ENCODE measurements around the gene MCM9. TPM values are rescaled to one million over a fixed set of nuclear protein-coding genes. Genes with fewer than 3 reads are reported as not detected.
A peak's percentile ranks its signal among the peaks of the same experiment; 100 is the strongest.

The MCM9 gene
- total and polyA plus RNA-seq, 4 donors, result 2.8 to 19.1 (median 10.8) TPM

DNA sequence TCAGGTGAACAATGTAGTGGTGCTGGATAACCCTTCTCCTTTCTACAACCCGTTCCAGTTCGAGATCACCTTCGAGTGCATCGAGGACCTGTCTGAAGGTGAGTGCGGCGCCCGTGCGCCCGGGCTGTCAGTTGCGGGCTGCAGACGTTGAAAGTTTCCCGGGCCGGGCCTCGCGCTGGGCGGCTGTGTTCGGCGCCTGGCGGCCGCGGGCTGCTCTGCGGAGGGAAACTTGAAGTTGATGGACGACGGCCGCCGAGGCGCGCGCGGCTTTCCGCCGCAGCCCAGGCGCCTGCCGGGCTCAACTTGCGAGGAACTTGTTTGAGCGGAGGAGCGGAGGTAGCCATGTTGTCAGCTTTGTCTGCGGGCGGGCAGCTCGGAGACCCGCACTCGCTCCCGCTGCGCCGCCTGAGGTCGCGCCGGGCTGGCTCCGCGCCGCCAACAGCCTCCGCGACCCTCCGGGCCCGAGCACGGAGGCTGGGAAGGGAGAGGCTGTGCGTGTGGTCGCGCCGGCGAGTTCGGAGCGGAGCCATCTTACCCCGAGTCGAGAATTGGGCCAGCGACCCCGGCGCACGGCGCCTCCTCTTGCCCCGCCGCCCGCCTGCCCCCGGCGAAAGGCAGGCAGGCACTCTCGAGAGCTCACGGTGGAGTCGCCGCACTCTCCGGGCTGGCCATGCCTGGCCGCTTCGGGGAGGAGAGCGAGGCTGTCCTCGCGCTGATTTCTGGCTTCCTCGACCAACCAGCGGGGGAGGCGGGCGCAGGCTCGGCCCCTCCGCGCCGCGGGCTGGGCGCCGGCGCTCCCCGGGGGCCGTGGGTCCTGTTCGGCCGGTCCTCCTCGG, 40.3 kb downstream of the MCM9 start:
- DNase-seq (peak; percentile 76 to 92), ATAC-seq (ENCODE audit: low FRiP score) (peak; percentile 85)
- H3K36me3 ChIP-seq (ENCODE audit: control insufficient read depth in 1 of 2, insufficient read depth in 2 of 2, low read length in 1 of 2), result no peaks in the 10 kb centered on the region
- H3K27me3 ChIP-seq (ENCODE audit: control insufficient read depth in 1 of 2, insufficient read depth in 2 of 2, low read length in 1 of 2), result no peaks in the 10 kb centered on the region
- H3K4me3 ChIP-seq (ENCODE audit: low read length in 2 of 2), result peak overlapping the region; percentile 82 to 91
- no peaks in the 10 kb centered on the region for H3K9me3 ChIP-seq (ENCODE audit: control insufficient read depth, low read length)
- H3K27ac ChIP-seq (ENCODE audit: low read depth in 1 of 2, low read length in 2 of 2), result peak overlapping the region; percentile 76 to 79
- WGBS, 2 donors, result 0% methylated on average over 87 to 102 of the region's 102 CpGs
- peaks cover 0 to 6% of the 10 kb centered on the region in 2 donors for H3K4me1 ChIP-seq (ENCODE audit: control insufficient read depth in 1 of 2, insufficient read depth in 2 of 2, low read length in 2 of 2)
- intact Hi-C loops (cut with DNase I), result loop anchor here (2.0 to 5.0 kb wide), 3 partner anchors 38 to 1412 kb away; partner anchors contain the start of genes DCBLD1 (in 1 of the 2) and MCM9 (in 1 of the 2)

GRCh38 chr6:118893807-118894424, 41.0 kb downstream of the MCM9 start, which contains the start of gene ASF1A:
Gene ASF1A (plus strand): TSS chr6:118894152. CDS start chr6:118894414, 262 bp downstream.
- H3K4me1 ChIP-seq (ENCODE audit: control insufficient read depth in 1 of 2, insufficient read depth in 2 of 2, low read length in 2 of 2), result peaks cover 0 to 6% of the 10 kb centered on the region in 2 donors
- intact Hi-C loops (cut with DNase I), result loop anchor here in 1 of 2 donors (2.0 kb wide), 1 partner anchor 41 kb away; the partner anchor contains the start of gene MCM9
- 0% methylated on average over 51 of the region's 51 CpGs for WGBS, 2 donors
- H3K27me3 ChIP-seq (ENCODE audit: control insufficient read depth in 1 of 2, insufficient read depth in 2 of 2, low read length in 1 of 2), result no peaks in the 10 kb centered on the region
- ATAC-seq (ENCODE audit: low FRiP score), result peak; percentile 96
- H3K9me3 ChIP-seq (ENCODE audit: control insufficient read depth, low read length), result no peaks in the 10 kb centered on the region
- H3K36me3 ChIP-seq (ENCODE audit: control insufficient read depth in 1 of 2, insufficient read depth in 2 of 2, low read length in 1 of 2), result no peaks in the 10 kb centered on the region
- peak within 1 kb of the TSS; percentile 91 to 92 for H3K4me3 ChIP-seq (ENCODE audit: low read length in 2 of 2)
- DNase-seq, result peak; percentile 98
- H3K27ac ChIP-seq (ENCODE audit: low read depth in 1 of 2, low read length in 2 of 2), result peak within 1 kb of the TSS; percentile 83 to 93

GRCh38 chr6:118893064-118893806, 41.7 kb downstream of the MCM9 start:
- 0% methylated on average over 18 of the region's 18 CpGs for WGBS, 2 donors
- ATAC-seq (ENCODE audit: low FRiP score) (peak; percentile 39), DNase-seq (peak in 1 of 2 donors; percentile 58)
- H3K9me3 ChIP-seq (ENCODE audit: control insufficient read depth, low read length), result no peaks in the 10 kb centered on the region
- peaks cover 0 to 6% of the 10 kb centered on the region in 2 donors for H3K4me1 ChIP-seq (ENCODE audit: control insufficient read depth in 1 of 2, insufficient read depth in 2 of 2, low read length in 2 of 2)
- H3K4me3 ChIP-seq (ENCODE audit: low read length in 2 of 2), result peak overlapping the region; percentile 63 to 92
- peak overlapping the region; percentile 83 to 93 for H3K27ac ChIP-seq (ENCODE audit: low read depth in 1 of 2, low read length in 2 of 2)
- intact Hi-C loops (cut with DNase I), result no loop called here
- no peaks in the 10 kb centered on the region for H3K36me3 ChIP-seq (ENCODE audit: control insufficient read depth in 1 of 2, insufficient read depth in 2 of 2, low read length in 1 of 2)
- no peaks in the 10 kb centered on the region for H3K27me3 ChIP-seq (ENCODE audit: control insufficient read depth in 1 of 2, insufficient read depth in 2 of 2, low read length in 1 of 2)

DNA sequence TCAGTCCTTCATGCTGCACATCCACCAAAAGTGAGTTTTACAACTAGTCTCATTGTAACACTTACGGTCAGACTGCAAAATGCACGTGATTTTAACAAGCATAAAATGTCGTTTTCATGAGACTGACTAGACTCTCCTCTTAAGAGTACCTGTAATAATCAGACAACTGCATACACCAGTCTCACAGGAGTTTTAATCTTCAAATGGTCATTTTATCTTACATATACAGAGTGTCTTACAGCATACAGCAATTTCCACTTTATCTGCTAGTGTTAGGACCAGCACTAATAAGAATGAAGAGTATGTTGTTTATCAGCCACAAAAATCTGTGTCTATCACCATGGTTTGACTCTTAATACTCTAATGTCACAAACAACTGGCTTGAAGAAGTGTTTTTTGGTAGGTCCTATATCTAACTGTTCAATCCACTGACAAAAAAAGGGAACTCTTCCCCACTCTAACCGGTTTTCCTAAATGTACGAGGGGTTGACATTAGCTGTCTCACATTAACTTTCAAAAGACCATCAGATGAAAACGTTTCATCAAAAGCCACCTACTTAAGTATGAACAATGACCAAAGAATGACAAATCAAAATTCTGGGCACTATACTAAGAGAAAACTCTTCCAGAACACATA, 42.5 kb downstream of the MCM9 start:
- H3K9me3 ChIP-seq (ENCODE audit: control insufficient read depth, low read length), result no peaks in the 10 kb centered on the region
- H3K36me3 ChIP-seq (ENCODE audit: control insufficient read depth in 1 of 2, insufficient read depth in 2 of 2, low read length in 1 of 2), result no peaks in the 10 kb centered on the region
- WGBS, 2 donors, result 8 to 12% methylated on average over 6 of the region's 6 CpGs
- no peaks in the 10 kb centered on the region for H3K27me3 ChIP-seq (ENCODE audit: control insufficient read depth in 1 of 2, insufficient read depth in 2 of 2, low read length in 1 of 2)
- intact Hi-C loops (cut with DNase I), result no loop called here
- DNase-seq (no peak), ATAC-seq (ENCODE audit: low FRiP score) (no peak)
- peak overlapping the region in 1 of 2 donors; percentile 93 for H3K27ac ChIP-seq (ENCODE audit: low read depth in 1 of 2, low read length in 2 of 2)
- peak overlapping the region; percentile 63 to 92 for H3K4me3 ChIP-seq (ENCODE audit: low read length in 2 of 2)
- peaks cover 0 to 6% of the 10 kb centered on the region in 2 donors for H3K4me1 ChIP-seq (ENCODE audit: control insufficient read depth in 1 of 2, insufficient read depth in 2 of 2, low read length in 2 of 2)

GRCh38 chr6:118890997-118891790, 43.8 kb downstream of the MCM9 start:
- WGBS, 2 donors, result 89 to 92% methylated on average over 5 of the region's 5 CpGs
- ATAC-seq (ENCODE audit: low FRiP score), result no peak
- H3K36me3 ChIP-seq (ENCODE audit: control insufficient read depth in 1 of 2, insufficient read depth in 2 of 2, low read length in 1 of 2), result no peaks in the 10 kb centered on the region
- H3K27ac ChIP-seq (ENCODE audit: low read depth in 1 of 2, low read length in 2 of 2), result peak overlapping the region in 1 of 2 donors; percentile 12
- peaks cover 0 to 6% of the 10 kb centered on the region in 2 donors for H3K4me1 ChIP-seq (ENCODE audit: control insufficient read depth in 1 of 2, insufficient read depth in 2 of 2, low read length in 2 of 2)
- no peak for DNase-seq
- intact Hi-C loops (cut with DNase I), result no loop called here
- no peaks in the 10 kb centered on the region for H3K27me3 ChIP-seq (ENCODE audit: control insufficient read depth in 1 of 2, insufficient read depth in 2 of 2, low read length in 1 of 2)
- no peaks in the 10 kb centered on the region for H3K9me3 ChIP-seq (ENCODE audit: control insufficient read depth, low read length)
- H3K4me3 ChIP-seq (ENCODE audit: low read length in 2 of 2), result no peak overlapping the region

DNA sequence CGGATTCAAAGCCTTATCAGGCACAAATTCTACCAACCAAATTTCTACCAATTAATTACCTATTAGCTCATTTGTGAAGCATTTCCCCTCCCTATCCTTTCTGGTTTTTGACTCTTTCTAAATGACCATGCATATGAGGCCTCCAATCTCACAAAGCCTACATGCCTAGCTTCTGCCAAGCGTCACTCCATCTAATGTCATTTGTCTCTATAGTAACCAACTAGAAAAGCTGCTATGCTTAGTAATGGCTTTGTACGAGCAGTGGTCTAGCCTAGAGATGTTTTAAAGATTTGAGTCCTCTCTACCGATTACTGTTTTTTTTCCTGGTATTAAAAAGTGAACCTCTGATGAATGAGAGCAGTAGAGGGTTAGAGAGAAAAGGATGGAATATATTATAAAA, 45.8 kb downstream of the MCM9 start:
- no peaks in the 10 kb centered on the region for H3K27me3 ChIP-seq (ENCODE audit: control insufficient read depth in 1 of 2, insufficient read depth in 2 of 2, low read length in 1 of 2)
- H3K36me3 ChIP-seq (ENCODE audit: control insufficient read depth in 1 of 2, insufficient read depth in 2 of 2, low read length in 1 of 2), result no peaks in the 10 kb centered on the region
- no peak overlapping the region for H3K27ac ChIP-seq (ENCODE audit: low read depth in 1 of 2, low read length in 2 of 2)
- no peak for DNase-seq
- peaks cover 0 to 6% of the 10 kb centered on the region in 2 donors for H3K4me1 ChIP-seq (ENCODE audit: control insufficient read depth in 1 of 2, insufficient read depth in 2 of 2, low read length in 2 of 2)
- WGBS, 2 donors, result 89 to 91% methylated on average over 4 of the region's 4 CpGs
- no peak overlapping the region for H3K4me3 ChIP-seq (ENCODE audit: low read length in 2 of 2)
- no peaks in the 10 kb centered on the region for H3K9me3 ChIP-seq (ENCODE audit: control insufficient read depth, low read length)
- ATAC-seq (ENCODE audit: low FRiP score), result no peak
- intact Hi-C loops (cut with DNase I), result no loop called here

- no peak overlapping the region for H3K4me3 ChIP-seq (ENCODE audit: low read length in 2 of 2)
- intact Hi-C loops (cut with DNase I), result no loop called here
- H3K27ac ChIP-seq (ENCODE audit: low read depth in 1 of 2, low read length in 2 of 2), result no peak overlapping the region
- H3K4me1 ChIP-seq (ENCODE audit: control insufficient read depth in 1 of 2, insufficient read depth in 2 of 2, low read length in 2 of 2), result peaks cover 0 to 2% of the 10 kb centered on the region in 2 donors
- WGBS, 2 donors, result 95 to 97% methylated on average over 6 of the region's 6 CpGs
- no peak for DNase-seq
- H3K9me3 ChIP-seq (ENCODE audit: control insufficient read depth, low read length), result no peaks in the 10 kb centered on the region
- ATAC-seq (ENCODE audit: low FRiP score), result no peak
- no peaks in the 10 kb centered on the region for H3K36me3 ChIP-seq (ENCODE audit: control insufficient read depth in 1 of 2, insufficient read depth in 2 of 2, low read length in 1 of 2)
- H3K27me3 ChIP-seq (ENCODE audit: control insufficient read depth in 1 of 2, insufficient read depth in 2 of 2, low read length in 1 of 2), result no peaks in the 10 kb centered on the region
Observed at GRCh38 chr6:118886641-118887040, 48.3 kb downstream of the MCM9 start.

Measured in aorta (tissue), 5 donors.